MM.1S (cell line): Measurements from ENCODE around the gene LRIG2.

ENCODE experiments used
- DNase-seq: peaks from one replicate; pipeline ENCODE4 v3.0.0-alpha.2; 2015
- H2AFZ ChIP-seq: fragments of 300-600 bp; sonication (generic); 2 replicates; pipeline ENCODE4 v1.6.0; 2016; ENCODE audit warnings: antibody characterized with exemption, low read length
- H3F3A ChIP-seq: fragments of 300-600 bp; sonication (generic); 2 replicates; pipeline ENCODE4 v1.6.1; 2016; ENCODE audit warnings: mild to moderate bottlenecking, antibody characterized with exemption, low read length, moderate library complexity, mixed read lengths; ENCODE audit not compliant: insufficient read depth
- H3K27ac ChIP-seq: fragments of 300-600 bp; sonication (generic); 2 replicates; pipeline ENCODE4 v1.5.1; 2016; ENCODE audit warnings: mild to moderate bottlenecking, low read length
- H3K27me3 ChIP-seq: fragments of 300-600 bp; sonication (generic); replicated peaks from 2 replicates; pipeline ENCODE4 v1.6.0; 2016; ENCODE audit warnings: low read length; ENCODE audit not compliant: insufficient read depth
- H3K36me3 ChIP-seq: fragments of 300-600 bp; sonication (generic); replicated peaks from 2 replicates; pipeline ENCODE4 v1.6.1; 2016; ENCODE audit warnings: mild to moderate bottlenecking, low read length, mixed read lengths; ENCODE audit not compliant: insufficient read depth
- H3K4me1 ChIP-seq: fragments of 300-600 bp; sonication (generic); 2 replicates; pipeline ENCODE4 v1.6.1; 2016; ENCODE audit warnings: low read length, mixed read lengths
- H3K4me2 ChIP-seq: fragments of 300-600 bp; sonication (generic); 2 replicates; pipeline ENCODE4 v1.6.0; 2016; ENCODE audit warnings: low read depth, low read length
- H3K4me3 ChIP-seq: fragments of 300-600 bp; sonication (generic); 2 replicates; pipeline ENCODE4 v1.5.1; 2016; ENCODE audit warnings: low read length, mixed read lengths
- H3K79me2 ChIP-seq: fragments of 300-600 bp; sonication (generic); 2 replicates; pipeline ENCODE4 v1.6.1; 2016; ENCODE audit warnings: mixed run types, low read length, mixed read lengths
- H3K9ac ChIP-seq: fragments of 300-600 bp; sonication (generic); 2 replicates; pipeline ENCODE4 v1.6.1; 2016; ENCODE audit warnings: low read length, mixed read lengths
- H3K9me2 ChIP-seq: fragments of 300-600 bp; sonication (generic); replicated peaks from 2 replicates; pipeline ENCODE4 v1.6.1; 2016; ENCODE audit warnings: mild to moderate bottlenecking, low read length, mixed read lengths; ENCODE audit not compliant: insufficient read depth
- H3K9me3 ChIP-seq: fragments of 300-600 bp; sonication (generic); replicated peaks from 2 replicates; pipeline ENCODE4 v1.6.1; 2016; ENCODE audit warnings: mild to moderate bottlenecking, low read length, mixed read lengths; ENCODE audit not compliant: insufficient read depth
- H4K20me1 ChIP-seq: fragments of 300-600 bp; sonication (generic); 2 replicates; pipeline ENCODE4 v1.6.1; 2016; ENCODE audit warnings: mild to moderate bottlenecking, low read length, moderate library complexity, mixed read lengths; ENCODE audit not compliant: insufficient read depth
- EZH2 ChIP-seq: fragments of 300-600 bp; sonication (generic); optimal IDR thresholded peaks from 2 replicates; pipeline ENCODE3; 2017; ENCODE audit warnings: low read depth, mild to moderate bottlenecking, antibody characterized with exemption, low read length, mixed read lengths
- EZH2phosphoT487 ChIP-seq: fragments of 300-600 bp; sonication (generic); IDR thresholded peaks from 2 replicates; pipeline ENCODE4 v1.6.1; 2018; ENCODE audit warnings: antibody characterized with exemption, low read length
- TF ChIP-seq, protein P1 (sequence below): fragments of 300-600 bp; sonication (generic); IDR thresholded peaks from 2 replicates; pipeline ENCODE4 v1.5.1; 2016; ENCODE audit warnings: antibody characterized with exemption, low read length, mixed read lengths

LRIG2 gene

DNA sequence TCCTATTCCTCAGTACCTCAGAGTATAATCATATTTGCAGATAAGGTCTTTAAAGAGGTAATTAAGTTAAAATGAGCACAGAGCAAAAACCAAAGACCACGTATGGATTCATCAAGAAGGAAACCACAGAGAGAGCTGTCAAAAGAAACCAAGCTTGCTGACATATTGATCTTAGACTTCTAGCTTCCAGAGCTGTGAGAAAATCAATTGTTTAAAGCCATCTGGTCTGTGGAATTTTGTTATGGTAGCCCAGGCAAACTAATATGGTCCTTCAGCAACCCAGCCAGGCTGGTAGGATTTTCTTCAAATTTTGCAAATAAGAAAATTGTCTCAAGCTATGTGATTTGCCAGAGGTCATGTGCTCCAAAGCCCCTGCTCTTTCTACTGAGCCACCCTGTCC, 62.5 kb downstream of the LRIG2 start:
- Histone ChIP-seq H3K27ac (no peak overlapping the region), H2AFZ (no peak overlapping the region), H3K4me3 (no peak overlapping the region), H3K9me3 (no peaks in the 10 kb centered on the region), H3K79me2 (no peaks in the 10 kb centered on the region), H3K4me2 (no peak overlapping the region), H3K9me2 (no peaks in the 10 kb centered on the region), H3K36me3 (no peaks in the 10 kb centered on the region), H3K9ac (no peak overlapping the region), H3K4me1 (no peaks in the 10 kb centered on the region), H3K27me3 (no peaks in the 10 kb centered on the region), H4K20me1 (no peaks in the 10 kb centered on the region), H3F3A (no peaks in the 10 kb centered on the region)
- TF ChIP-seq EZH2phosphoT487, result no peak
- TF ChIP-seq, protein P1, sequence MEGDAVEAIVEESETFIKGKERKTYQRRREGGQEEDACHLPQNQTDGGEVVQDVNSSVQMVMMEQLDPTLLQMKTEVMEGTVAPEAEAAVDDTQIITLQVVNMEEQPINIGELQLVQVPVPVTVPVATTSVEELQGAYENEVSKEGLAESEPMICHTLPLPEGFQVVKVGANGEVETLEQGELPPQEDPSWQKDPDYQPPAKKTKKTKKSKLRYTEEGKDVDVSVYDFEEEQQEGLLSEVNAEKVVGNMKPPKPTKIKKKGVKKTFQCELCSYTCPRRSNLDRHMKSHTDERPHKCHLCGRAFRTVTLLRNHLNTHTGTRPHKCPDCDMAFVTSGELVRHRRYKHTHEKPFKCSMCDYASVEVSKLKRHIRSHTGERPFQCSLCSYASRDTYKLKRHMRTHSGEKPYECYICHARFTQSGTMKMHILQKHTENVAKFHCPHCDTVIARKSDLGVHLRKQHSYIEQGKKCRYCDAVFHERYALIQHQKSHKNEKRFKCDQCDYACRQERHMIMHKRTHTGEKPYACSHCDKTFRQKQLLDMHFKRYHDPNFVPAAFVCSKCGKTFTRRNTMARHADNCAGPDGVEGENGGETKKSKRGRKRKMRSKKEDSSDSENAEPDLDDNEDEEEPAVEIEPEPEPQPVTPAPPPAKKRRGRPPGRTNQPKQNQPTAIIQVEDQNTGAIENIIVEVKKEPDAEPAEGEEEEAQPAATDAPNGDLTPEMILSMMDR, result no peak
- no peak for DNase-seq

DNA sequence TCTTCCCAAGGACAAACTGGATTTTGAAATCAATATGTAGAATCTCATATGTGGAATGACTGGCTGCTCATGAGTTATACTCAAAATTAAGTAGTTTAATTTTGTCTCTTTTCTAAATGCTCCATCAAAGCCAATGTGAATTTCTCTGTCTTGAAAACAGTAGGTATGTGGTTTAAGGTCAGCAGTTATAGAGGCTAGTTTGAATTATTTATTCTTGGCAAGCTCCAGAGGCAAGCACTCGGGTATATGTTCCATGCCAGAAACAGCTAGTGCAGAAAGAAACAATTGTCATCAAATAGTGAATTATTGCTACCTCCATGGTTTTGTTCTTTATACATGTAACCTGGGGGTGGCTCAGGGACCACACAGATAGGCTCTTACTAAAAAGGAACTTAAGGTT, 63.5 kb downstream of the LRIG2 start:
- H3K27me3 ChIP-seq, result no peaks in the 10 kb centered on the region
- H3K79me2 ChIP-seq, result no peaks in the 10 kb centered on the region
- no peaks in the 10 kb centered on the region for H3K36me3 ChIP-seq
- no peak overlapping the region for H3K27ac ChIP-seq
- no peaks in the 10 kb centered on the region for H3K9me3 ChIP-seq
- H3K4me3 ChIP-seq, result no peak overlapping the region
- TF ChIP-seq, protein P1, result no peak
- no peak for TF ChIP-seq EZH2
- TF ChIP-seq EZH2phosphoT487, result no peak
- no peak overlapping the region for H3K4me2 ChIP-seq
- DNase-seq, result no peak
- no peak overlapping the region for H3K9ac ChIP-seq
- no peak overlapping the region for H2AFZ ChIP-seq
- H4K20me1 ChIP-seq, result no peaks in the 10 kb centered on the region
- H3F3A ChIP-seq, result no peaks in the 10 kb centered on the region
- H3K4me1 ChIP-seq, result peaks cover 5% of the 10 kb centered on the region; the same call in 1 of the 2 replicates
- H3K9me2 ChIP-seq, result no peaks in the 10 kb centered on the region

DNA sequence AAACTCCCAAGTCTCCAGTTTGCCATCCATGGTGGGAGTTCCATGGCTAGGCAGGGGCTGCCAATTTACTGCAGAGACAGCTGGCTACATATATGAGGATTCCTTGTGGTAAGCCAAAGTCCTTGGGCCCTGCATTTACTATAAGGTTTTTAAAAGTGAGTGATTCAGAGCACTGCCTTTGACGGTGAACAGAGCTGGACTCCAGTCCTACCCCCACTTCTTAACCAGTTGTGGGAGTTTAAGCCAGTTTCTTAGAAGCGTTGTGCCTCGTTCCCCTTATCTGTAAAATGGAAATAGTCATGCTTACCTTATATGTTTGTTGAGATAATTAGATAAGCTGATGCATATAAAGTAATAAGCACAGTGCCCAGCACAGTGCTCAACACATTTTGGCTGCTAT, 64.6 kb downstream of the LRIG2 start:
- Histone ChIP-seq H3K4me2 (no peak overlapping the region), H3K27ac (no peak overlapping the region), H3K9me2 (no peaks in the 10 kb centered on the region), H3F3A (no peaks in the 10 kb centered on the region), H4K20me1 (no peaks in the 10 kb centered on the region), H3K9ac (no peak overlapping the region), H3K9me3 (no peaks in the 10 kb centered on the region), H3K27me3 (no peaks in the 10 kb centered on the region), H3K4me1 (peaks cover 16% of the 10 kb centered on the region; the same call in 1 of the 2 replicates), H3K4me3 (no peak overlapping the region), H3K79me2 (no peaks in the 10 kb centered on the region), H3K36me3 (no peaks in the 10 kb centered on the region), H2AFZ (no peak overlapping the region)
- TF ChIP-seq EZH2phosphoT487 (no peak), EZH2 (no peak)
- TF ChIP-seq, protein P1, result no peak
- DNase-seq, result no peak

DNA sequence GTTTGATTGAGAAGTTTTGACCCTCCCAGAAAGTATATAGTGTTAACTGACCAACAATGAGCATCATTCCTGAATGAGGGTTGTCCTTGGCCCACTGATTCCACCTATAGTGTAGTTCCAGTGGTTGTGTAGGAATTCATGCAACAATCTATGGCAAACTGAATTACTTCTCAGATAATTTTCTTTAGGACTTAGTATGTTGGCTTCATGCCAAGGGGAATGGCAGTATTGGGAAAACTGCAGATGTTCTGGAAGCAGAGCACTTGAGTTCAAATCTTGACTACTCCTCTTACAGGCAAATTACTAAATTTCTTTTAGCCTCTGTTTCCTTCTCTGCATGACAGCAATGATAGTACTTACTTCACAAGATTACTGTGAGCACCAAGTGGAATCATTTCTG, 65.8 kb downstream of the LRIG2 start:
- no peak overlapping the region for H3K9ac ChIP-seq
- no peaks in the 10 kb centered on the region for H3K27me3 ChIP-seq
- H3K9me3 ChIP-seq, result no peaks in the 10 kb centered on the region
- no peak for TF ChIP-seq EZH2phosphoT487
- TF ChIP-seq EZH2, result no peak
- TF ChIP-seq, protein P1, result no peak
- H2AFZ ChIP-seq, result no peak overlapping the region
- no peaks in the 10 kb centered on the region for H3K9me2 ChIP-seq
- no peak overlapping the region for H3K4me2 ChIP-seq
- no peak for DNase-seq
- H3F3A ChIP-seq, result peaks cover 5% of the 10 kb centered on the region
- no peak overlapping the region for H3K27ac ChIP-seq
- no peaks in the 10 kb centered on the region for H3K36me3 ChIP-seq
- H3K4me3 ChIP-seq, result no peak overlapping the region
- peaks cover 25% of the 10 kb centered on the region for H3K4me1 ChIP-seq
- H4K20me1 ChIP-seq, result no peaks in the 10 kb centered on the region
- no peaks in the 10 kb centered on the region for H3K79me2 ChIP-seq
